Spleen (tissue), 7 donors: ENCODE data around the gene UBXN11.

ENCODE experiments used
- CTCF ChIP-seq, 11 experiments: fragments of 200-600 bp in 7 of 11; fragments of 450-650 bp in 4 of 11; sonication (generic) in 4 of 11; IDR thresholded peaks in 8 of 11; conservative IDR thresholded peaks in 3 of 11; 1 replicate in 7 of 11; 2 replicates in 4 of 11; pipeline versions ENCODE4 v1.4.0 to v1.8.0; 2016 to 2021; ENCODE audit warnings: antibody characterized with exemption in 11 of 11, inconsistent platforms in 4 of 11, mild to moderate bottlenecking in 1 of 11
- POLR2A ChIP-seq, 3 donors: fragments of 450-650 bp; IDR thresholded peaks; one replicate each; pipeline ENCODE4 v1.5.1; 2017; ENCODE audit warnings: antibody characterized with exemption in 3 of 3, mild to moderate bottlenecking in 1 of 3
- POLR2AphosphoS5 ChIP-seq, 3 donors: sonication (generic); formaldehyde crosslinking; IDR thresholded peaks; one replicate each; pipeline ENCODE4 v1.5.1; 2017; ENCODE audit warnings: antibody characterized with exemption in 3 of 3
- donor health status: DM: no; HTN: no; CAD: no; lungs with moderate emphysema.
- donor health status: DM: no; HTN: no; CAD: no.
- donor health status: DM: no; HTN: no; CAD: no.

- no peak for TF ChIP-seq CTCF (IDR thresholded peaks at IDR 0.05 in 8 of 11, conservative IDR thresholded peaks at IDR 0.05 in 3 of 11)
- TF ChIP-seq POLR2A (IDR thresholded peaks at IDR 0.05), result no peak
- peak in 2 of 3 donors; percentile 28 to 70 for TF ChIP-seq POLR2AphosphoS5 (IDR thresholded peaks at IDR 0.05)
Measured at GRCh38 chr1:26282401-26282918, 24.0 kb downstream of the UBXN11 start.
